ENCODE measurements around the gene IPO5.
"Not testable (repeated sequence)": the region's sequence is repeated elsewhere in the genome, so short reads cannot be mapped to it uniquely, and the experiment has no call there.

Gene IPO5

GRCh38 chr13:97934590-97934989 is 18.9 kb upstream of the IPO5 start:
- no peak overlapping the region for H3K9ac ChIP-seq (ENCODE audit: low read depth, low read length)
- H3K9me3 ChIP-seq (ENCODE audit: insufficient read depth, low read depth, low read length): no peaks in the 10 kb centered on the region
- H3K27ac ChIP-seq (ENCODE audit: low read length): no peak overlapping the region
- no peak overlapping the region for H3K4me3 ChIP-seq (ENCODE audit: low read length)
- no peaks in the 10 kb centered on the region for H3K27me3 ChIP-seq (ENCODE audit: insufficient read depth, low read length)
- H3K36me3 ChIP-seq (ENCODE audit: insufficient read depth, low read depth, low read length): no peaks in the 10 kb centered on the region
- no peaks in the 10 kb centered on the region for H3K4me1 ChIP-seq (ENCODE audit: insufficient read depth, low read length)

- no peak overlapping the region for H3K9ac ChIP-seq (ENCODE audit: low read depth, low read length)
- no peaks in the 10 kb centered on the region for H3K27me3 ChIP-seq (ENCODE audit: insufficient read depth, low read length)
- no peaks in the 10 kb centered on the region for H3K9me3 ChIP-seq (ENCODE audit: insufficient read depth, low read depth, low read length)
- no peak overlapping the region for H3K4me3 ChIP-seq (ENCODE audit: low read length)
- H3K27ac ChIP-seq (ENCODE audit: low read length): no peak overlapping the region
- no peaks in the 10 kb centered on the region for H3K4me1 ChIP-seq (ENCODE audit: insufficient read depth, low read length)
- H3K36me3 ChIP-seq (ENCODE audit: insufficient read depth, low read depth, low read length): no peaks in the 10 kb centered on the region
Observed at GRCh38 chr13:97935071-97935470, 18.4 kb upstream of the IPO5 start.

- Histone ChIP-seq H3K9me3 (ENCODE audit: insufficient read depth, low read depth, low read length) (no peaks in the 10 kb centered on the region), H3K36me3 (ENCODE audit: insufficient read depth, low read depth, low read length) (no peaks in the 10 kb centered on the region), H3K9ac (ENCODE audit: low read depth, low read length) (no peak overlapping the region), H3K4me1 (ENCODE audit: insufficient read depth, low read length) (no peaks in the 10 kb centered on the region), H3K4me3 (ENCODE audit: low read length) (no peak overlapping the region), H3K27ac (ENCODE audit: low read length) (no peak overlapping the region), H3K27me3 (ENCODE audit: insufficient read depth, low read length) (no peaks in the 10 kb centered on the region)
Observed at GRCh38 chr13:97936036-97936435, 17.4 kb upstream of the IPO5 start.

GRCh38 chr13:97938706-97939475 is 14.6 kb upstream of the IPO5 start:
- Histone ChIP-seq H3K9ac (ENCODE audit: low read depth, low read length) (no peak overlapping the region), H3K9me3 (ENCODE audit: insufficient read depth, low read depth, low read length) (no peaks in the 10 kb centered on the region), H3K27me3 (ENCODE audit: insufficient read depth, low read length) (no peaks in the 10 kb centered on the region), H3K36me3 (ENCODE audit: insufficient read depth, low read depth, low read length) (no peaks in the 10 kb centered on the region), H3K4me1 (ENCODE audit: insufficient read depth, low read length) (no peaks in the 10 kb centered on the region), H3K27ac (ENCODE audit: low read length) (no peak overlapping the region), H3K4me3 (ENCODE audit: low read length) (no peak overlapping the region)

- no peaks in the 10 kb centered on the region for H3K4me1 ChIP-seq (ENCODE audit: insufficient read depth, low read length)
- H3K9ac ChIP-seq (ENCODE audit: low read depth, low read length): no peak overlapping the region
- H3K9me3 ChIP-seq (ENCODE audit: insufficient read depth, low read depth, low read length): no peaks in the 10 kb centered on the region; the same call in 1 of the 2 replicates
- no peak overlapping the region for H3K27ac ChIP-seq (ENCODE audit: low read length)
- no peaks in the 10 kb centered on the region for H3K36me3 ChIP-seq (ENCODE audit: insufficient read depth, low read depth, low read length)
- H3K4me3 ChIP-seq (ENCODE audit: low read length): no peak overlapping the region
- no peaks in the 10 kb centered on the region for H3K27me3 ChIP-seq (ENCODE audit: insufficient read depth, low read length)
Observed at GRCh38 chr13:97944396-97945029, 9.0 kb upstream of the IPO5 start.

- Histone ChIP-seq H3K9me3 (ENCODE audit: insufficient read depth, low read depth, low read length) (no peaks in the 10 kb centered on the region; the same call in 1 of the 2 replicates), H3K9ac (ENCODE audit: low read depth, low read length) (no peak overlapping the region), H3K36me3 (ENCODE audit: insufficient read depth, low read depth, low read length) (no peaks in the 10 kb centered on the region), H3K4me1 (ENCODE audit: insufficient read depth, low read length) (no peaks in the 10 kb centered on the region), H3K27ac (ENCODE audit: low read length) (no peak overlapping the region), H3K27me3 (ENCODE audit: insufficient read depth, low read length) (no peaks in the 10 kb centered on the region), H3K4me3 (ENCODE audit: low read length) (no peak overlapping the region)
Observed at GRCh38 chr13:97945342-97945741, 8.1 kb upstream of the IPO5 start.

GRCh38 chr13:97945792-97946419 is 7.6 kb upstream of the IPO5 start:
- H3K27me3 ChIP-seq (ENCODE audit: insufficient read depth, low read length): no peaks in the 10 kb centered on the region
- H3K4me1 ChIP-seq (ENCODE audit: insufficient read depth, low read length): no peaks in the 10 kb centered on the region
- no peaks in the 10 kb centered on the region for H3K36me3 ChIP-seq (ENCODE audit: insufficient read depth, low read depth, low read length)
- H3K27ac ChIP-seq (ENCODE audit: low read length): no peak overlapping the region
- H3K9me3 ChIP-seq (ENCODE audit: insufficient read depth, low read depth, low read length): no peaks in the 10 kb centered on the region; the same call in 1 of the 2 replicates
- H3K4me3 ChIP-seq (ENCODE audit: low read length): no peak overlapping the region
- no peak overlapping the region for H3K9ac ChIP-seq (ENCODE audit: low read depth, low read length)

- no peaks in the 10 kb centered on the region for H3K36me3 ChIP-seq (ENCODE audit: insufficient read depth, low read depth, low read length)
- no peak overlapping the region for H3K9ac ChIP-seq (ENCODE audit: low read depth, low read length)
- H3K4me3 ChIP-seq (ENCODE audit: low read length): no peak overlapping the region
- no peaks in the 10 kb centered on the region for H3K27me3 ChIP-seq (ENCODE audit: insufficient read depth, low read length)
- no peak overlapping the region for H3K27ac ChIP-seq (ENCODE audit: low read length)
- no peaks in the 10 kb centered on the region; the same call in 1 of the 2 replicates for H3K9me3 ChIP-seq (ENCODE audit: insufficient read depth, low read depth, low read length)
- no peaks in the 10 kb centered on the region for H3K4me1 ChIP-seq (ENCODE audit: insufficient read depth, low read length)
Observed at GRCh38 chr13:97946951-97947588, 6.4 kb upstream of the IPO5 start.

GRCh38 chr13:97948041-97948440 is 5.4 kb upstream of the IPO5 start:
- H3K4me1 ChIP-seq (ENCODE audit: insufficient read depth, low read length): no peaks in the 10 kb centered on the region
- H3K27ac ChIP-seq (ENCODE audit: low read length): no peak overlapping the region
- no peak overlapping the region for H3K4me3 ChIP-seq (ENCODE audit: low read length)
- no peaks in the 10 kb centered on the region for H3K36me3 ChIP-seq (ENCODE audit: insufficient read depth, low read depth, low read length)
- H3K9ac ChIP-seq (ENCODE audit: low read depth, low read length): no peak overlapping the region
- H3K9me3 ChIP-seq (ENCODE audit: insufficient read depth, low read depth, low read length): no peaks in the 10 kb centered on the region; the same call in 1 of the 2 replicates
- H3K27me3 ChIP-seq (ENCODE audit: insufficient read depth, low read length): no peaks in the 10 kb centered on the region

- not testable (repeated sequence) for H3K9ac ChIP-seq (ENCODE audit: low read depth, low read length); H3K4me3 ChIP-seq (ENCODE audit: low read length); H3K9me3 ChIP-seq (ENCODE audit: insufficient read depth, low read depth, low read length); H3K36me3 ChIP-seq (ENCODE audit: insufficient read depth, low read depth, low read length); H3K27me3 ChIP-seq (ENCODE audit: insufficient read depth, low read length); H3K27ac ChIP-seq (ENCODE audit: low read length); H3K4me1 ChIP-seq (ENCODE audit: insufficient read depth, low read length)
Observed at GRCh38 chr13:97949316-97949715, 4.2 kb upstream of the IPO5 start.

GRCh38 chr13:97951376-97951775 is 2.1 kb upstream of the IPO5 start:
- H3K4me3 ChIP-seq (ENCODE audit: low read length): no peak overlapping the region
- H3K27ac ChIP-seq (ENCODE audit: low read length): no peak overlapping the region
- H3K4me1 ChIP-seq (ENCODE audit: insufficient read depth, low read length): no peaks in the 10 kb centered on the region
- H3K36me3 ChIP-seq (ENCODE audit: insufficient read depth, low read depth, low read length): no peaks in the 10 kb centered on the region
- H3K9ac ChIP-seq (ENCODE audit: low read depth, low read length): no peak overlapping the region
- H3K9me3 ChIP-seq (ENCODE audit: insufficient read depth, low read depth, low read length): no peaks in the 10 kb centered on the region; the same call in 1 of the 2 replicates
- no peaks in the 10 kb centered on the region for H3K27me3 ChIP-seq (ENCODE audit: insufficient read depth, low read length)
